ENCODE measurements around the gene PNPLA8.
A peak's percentile ranks its signal among the peaks of the same experiment; 100 is the strongest.

Gene PNPLA8

DNA sequence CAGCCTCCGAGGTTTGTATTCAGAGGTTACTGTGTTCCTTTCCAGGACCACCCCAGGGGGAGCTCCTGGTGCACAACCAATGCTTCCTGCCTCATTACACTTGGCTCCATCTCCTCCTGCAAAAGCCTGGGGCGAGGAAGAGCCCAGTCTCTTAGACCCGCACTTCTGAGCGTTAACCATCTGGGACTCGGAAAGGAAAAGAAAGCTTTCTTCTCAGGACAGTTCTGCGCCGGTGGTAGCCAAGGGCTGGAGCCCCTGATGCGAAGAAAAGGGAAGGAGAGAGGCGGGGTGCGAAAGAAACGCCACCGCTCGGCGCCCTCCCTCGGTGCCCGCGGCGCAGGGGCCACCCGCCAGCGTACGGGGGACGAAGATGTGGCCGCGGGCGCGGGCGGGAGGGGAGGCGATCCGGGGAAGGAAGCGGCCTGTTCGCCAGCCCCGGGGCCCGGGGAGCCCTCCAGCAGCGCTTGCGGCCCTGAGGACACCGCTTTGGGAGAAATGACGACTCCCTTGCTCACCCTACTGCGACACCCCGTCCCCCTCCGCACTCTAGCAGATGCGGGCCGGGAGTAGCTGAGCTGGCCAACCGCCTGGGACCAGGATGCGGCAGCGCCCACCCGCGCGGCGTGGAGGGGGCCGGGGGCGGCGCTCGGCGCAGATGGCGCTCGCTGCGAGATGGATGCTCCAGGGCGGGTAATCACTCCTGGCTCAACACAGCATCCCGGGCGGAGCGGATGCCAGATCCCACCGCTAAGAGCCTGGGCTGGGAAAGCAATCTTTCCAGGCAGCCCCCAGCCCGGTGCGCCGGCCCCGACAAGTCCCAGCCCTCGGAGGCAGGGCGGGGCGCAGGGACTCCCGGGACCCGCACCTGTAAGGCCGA is 71.0 kb downstream of the PNPLA8 start:
- Histone ChIP-seq H3K9me3 (ENCODE audit: control insufficient read depth, low read length) (no peaks in the 10 kb centered on the region), H3K4me3 (ENCODE audit: low read length) (peak overlapping the region; percentile 87), H3K4me1 (ENCODE audit: control insufficient read depth, insufficient read depth, low read length) (peaks cover 41% of the 10 kb centered on the region), H3K9ac (ENCODE audit: low read length) (peak overlapping the region; percentile 97), H3K27me3 (replicated peaks; ENCODE audit: control insufficient read depth, insufficient read depth, low read length) (no peaks in the 10 kb centered on the region), H3K36me3 (ENCODE audit: control insufficient read depth, insufficient read depth, low read length, severe bottlenecking) (no peaks in the 10 kb centered on the region)
- peak; percentile 45 for DNase-seq (ENCODE audit: low read depth)

DNA sequence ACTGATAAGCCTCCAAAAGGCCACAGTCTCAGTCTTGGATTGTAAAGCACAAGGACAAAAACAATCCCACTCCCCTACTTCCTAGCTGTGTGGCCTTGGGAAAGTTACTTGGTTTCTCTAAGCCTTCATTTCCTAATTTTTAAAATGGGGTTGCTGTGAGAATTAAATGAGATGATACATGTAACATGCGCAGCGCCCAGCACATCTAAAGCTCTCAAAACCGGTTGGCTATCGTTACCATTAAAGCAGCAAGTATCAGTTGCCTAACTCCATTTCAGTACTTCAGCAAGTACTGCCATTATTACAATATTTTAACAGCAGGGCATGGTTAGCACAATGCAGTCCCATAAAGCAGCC is 71.6 kb downstream of the PNPLA8 start:
- Histone ChIP-seq H3K27me3 (replicated peaks; ENCODE audit: control insufficient read depth, insufficient read depth, low read length) (no peaks in the 10 kb centered on the region), H3K4me3 (ENCODE audit: low read length) (peak overlapping the region; percentile 87)

DNA sequence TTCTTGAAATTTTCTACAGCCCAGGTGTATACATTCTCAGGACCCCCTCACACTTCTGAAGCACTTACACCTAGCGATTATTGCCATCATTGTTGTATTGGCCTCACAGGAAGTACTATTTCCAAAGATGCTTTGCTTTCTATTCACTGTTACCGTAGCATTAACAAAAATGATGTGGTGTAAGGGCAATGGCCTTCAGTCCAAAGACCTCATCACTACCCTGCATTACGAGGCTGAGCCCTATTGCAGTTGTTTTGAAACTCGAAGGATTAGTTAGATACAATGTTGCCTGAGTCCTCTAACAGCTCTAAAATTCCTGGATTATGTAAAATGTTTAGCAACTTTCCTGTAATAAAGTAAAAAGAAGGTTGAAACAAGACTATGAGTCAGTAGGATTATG is 72.6 kb downstream of the PNPLA8 start:
- peak overlapping the region; percentile 97 for H3K9ac ChIP-seq (ENCODE audit: low read length)
- H3K9me3 ChIP-seq (ENCODE audit: control insufficient read depth, low read length): no peaks in the 10 kb centered on the region
- H3K36me3 ChIP-seq (ENCODE audit: control insufficient read depth, insufficient read depth, low read length, severe bottlenecking): no peaks in the 10 kb centered on the region
- H3K4me3 ChIP-seq (ENCODE audit: low read length): peak overlapping the region; percentile 87
- H3K27me3 ChIP-seq (replicated peaks; ENCODE audit: control insufficient read depth, insufficient read depth, low read length): no peaks in the 10 kb centered on the region
- H3K4me1 ChIP-seq (ENCODE audit: control insufficient read depth, insufficient read depth, low read length): peaks cover 49% of the 10 kb centered on the region
- no peak for DNase-seq (ENCODE audit: low read depth)

More for the DNA sequence above, 71.6 kb downstream of the PNPLA8 start:
- Histone ChIP-seq H3K9me3 (ENCODE audit: control insufficient read depth, low read length) (no peaks in the 10 kb centered on the region), H3K9ac (ENCODE audit: low read length) (peak overlapping the region; percentile 97), H3K4me1 (ENCODE audit: control insufficient read depth, insufficient read depth, low read length) (peaks cover 39% of the 10 kb centered on the region), H3K36me3 (ENCODE audit: control insufficient read depth, insufficient read depth, low read length, severe bottlenecking) (no peaks in the 10 kb centered on the region)
- no peak for DNase-seq (ENCODE audit: low read depth)

- DNase-seq (ENCODE audit: low read depth): peak; percentile 54
- H3K4me3 ChIP-seq (ENCODE audit: low read length): peak overlapping the region; percentile 87
- H3K36me3 ChIP-seq (ENCODE audit: control insufficient read depth, insufficient read depth, low read length, severe bottlenecking): no peaks in the 10 kb centered on the region
- H3K9me3 ChIP-seq (ENCODE audit: control insufficient read depth, low read length): no peaks in the 10 kb centered on the region
- peaks cover 51% of the 10 kb centered on the region for H3K4me1 ChIP-seq (ENCODE audit: control insufficient read depth, insufficient read depth, low read length)
- no peaks in the 10 kb centered on the region for H3K27me3 ChIP-seq (replicated peaks; ENCODE audit: control insufficient read depth, insufficient read depth, low read length)
- peak overlapping the region; percentile 97 for H3K9ac ChIP-seq (ENCODE audit: low read length)
Measured at GRCh38 chr7:108452707-108453106, 73.2 kb downstream of the PNPLA8 start.

GRCh38 chr7:108451296-108451848 is 74.6 kb downstream of the PNPLA8 start:
- H3K27me3 ChIP-seq (replicated peaks; ENCODE audit: control insufficient read depth, insufficient read depth, low read length): no peaks in the 10 kb centered on the region
- no peaks in the 10 kb centered on the region for H3K9me3 ChIP-seq (ENCODE audit: control insufficient read depth, low read length)
- DNase-seq (ENCODE audit: low read depth): no peak
- peaks cover 47% of the 10 kb centered on the region for H3K4me1 ChIP-seq (ENCODE audit: control insufficient read depth, insufficient read depth, low read length)
- H3K4me3 ChIP-seq (ENCODE audit: low read length): no peak overlapping the region
- H3K9ac ChIP-seq (ENCODE audit: low read length): no peak overlapping the region
- no peaks in the 10 kb centered on the region for H3K36me3 ChIP-seq (ENCODE audit: control insufficient read depth, insufficient read depth, low read length, severe bottlenecking)

DNA sequence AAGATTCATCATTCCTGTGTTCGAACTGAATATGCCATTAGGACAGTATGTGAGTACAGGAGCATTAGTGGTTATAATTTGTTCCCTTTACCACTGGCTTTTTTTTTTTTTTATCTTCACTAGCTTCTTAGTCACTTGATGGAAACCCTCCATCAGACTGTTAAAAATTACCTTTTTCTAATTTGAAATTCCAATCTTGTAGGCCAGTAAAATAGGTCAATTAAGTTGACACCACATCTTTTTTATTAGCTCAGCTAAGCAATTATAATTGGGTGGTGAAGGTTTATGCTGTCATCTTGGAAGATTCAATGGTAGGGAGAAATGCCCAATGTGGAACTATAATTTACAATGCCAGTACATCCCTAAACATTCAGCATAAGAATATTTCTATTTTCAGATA is 75.8 kb downstream of the PNPLA8 start:
- no peak overlapping the region for H3K9ac ChIP-seq (ENCODE audit: low read length)
- DNase-seq (ENCODE audit: low read depth): no peak
- H3K4me1 ChIP-seq (ENCODE audit: control insufficient read depth, insufficient read depth, low read length): peaks cover 54% of the 10 kb centered on the region
- H3K4me3 ChIP-seq (ENCODE audit: low read length): no peak overlapping the region
- H3K36me3 ChIP-seq (ENCODE audit: control insufficient read depth, insufficient read depth, low read length, severe bottlenecking): no peaks in the 10 kb centered on the region
- H3K9me3 ChIP-seq (ENCODE audit: control insufficient read depth, low read length): no peaks in the 10 kb centered on the region
- H3K27me3 ChIP-seq (replicated peaks; ENCODE audit: control insufficient read depth, insufficient read depth, low read length): no peaks in the 10 kb centered on the region

DNA sequence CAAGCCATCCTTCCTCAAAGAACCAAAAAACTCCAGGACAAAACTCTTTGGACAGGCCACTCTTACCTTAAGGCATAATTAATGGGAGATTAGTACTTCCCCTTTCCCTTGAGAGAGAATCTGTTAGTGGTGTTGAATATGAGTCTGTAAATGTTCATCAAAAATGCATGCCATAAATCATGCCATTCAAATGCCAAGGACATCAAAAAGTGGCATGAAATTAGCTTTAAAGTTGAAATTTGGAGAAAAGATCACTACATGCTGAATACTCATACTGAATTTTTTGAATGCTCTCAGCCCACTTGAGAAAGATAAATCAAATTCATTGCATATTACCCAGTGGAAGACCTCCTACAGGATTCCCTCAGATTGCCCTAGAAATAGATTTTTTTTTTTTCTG is 76.4 kb downstream of the PNPLA8 start:
- no peak overlapping the region for H3K4me3 ChIP-seq (ENCODE audit: low read length)
- H3K27me3 ChIP-seq (replicated peaks; ENCODE audit: control insufficient read depth, insufficient read depth, low read length): no peaks in the 10 kb centered on the region
- no peaks in the 10 kb centered on the region for H3K36me3 ChIP-seq (ENCODE audit: control insufficient read depth, insufficient read depth, low read length, severe bottlenecking)
- DNase-seq (ENCODE audit: low read depth): no peak
- H3K9me3 ChIP-seq (ENCODE audit: control insufficient read depth, low read length): no peaks in the 10 kb centered on the region
- H3K9ac ChIP-seq (ENCODE audit: low read length): peak overlapping the region; percentile 54
- H3K4me1 ChIP-seq (ENCODE audit: control insufficient read depth, insufficient read depth, low read length): peaks cover 54% of the 10 kb centered on the region

- Histone ChIP-seq H3K27me3 (replicated peaks; ENCODE audit: control insufficient read depth, insufficient read depth, low read length) (no peaks in the 10 kb centered on the region), H3K36me3 (ENCODE audit: control insufficient read depth, insufficient read depth, low read length, severe bottlenecking) (peaks cover 5% of the 10 kb centered on the region), H3K9ac (ENCODE audit: low read length) (peak overlapping the region; percentile 54), H3K4me1 (ENCODE audit: control insufficient read depth, insufficient read depth, low read length) (peaks cover 49% of the 10 kb centered on the region), H3K9me3 (ENCODE audit: control insufficient read depth, low read length) (no peaks in the 10 kb centered on the region), H3K4me3 (ENCODE audit: low read length) (peak overlapping the region; percentile 31)
- DNase-seq (ENCODE audit: low read depth): no peak
Measured at GRCh38 chr7:108448584-108449505, 77.1 kb downstream of the PNPLA8 start.

DNA sequence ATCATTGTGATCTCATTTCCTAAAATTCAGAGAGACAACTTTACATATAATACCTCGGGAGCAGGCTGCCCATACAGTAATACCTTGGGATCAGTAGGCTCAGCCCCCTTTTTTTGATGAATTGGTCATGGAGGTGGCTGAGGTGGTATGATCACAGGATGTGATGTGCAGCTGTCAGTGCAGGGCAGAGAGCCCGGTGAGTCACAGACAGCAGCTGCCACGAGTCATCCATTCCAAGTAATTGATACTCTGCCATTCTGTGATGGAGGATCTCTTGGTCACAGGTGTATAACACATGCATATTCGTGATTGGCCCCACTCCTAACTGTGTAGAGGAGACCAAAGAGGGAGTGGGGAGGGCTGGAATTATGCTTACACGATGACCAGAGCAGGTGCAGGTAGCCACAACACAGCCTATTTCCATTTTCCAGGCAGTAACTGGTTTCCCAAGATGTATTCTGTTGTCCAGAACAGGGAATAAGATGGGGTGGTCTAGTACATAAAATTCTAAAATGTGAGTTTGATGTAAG is 83.8 kb downstream of the PNPLA8 start:
- H3K27me3 ChIP-seq (replicated peaks; ENCODE audit: control insufficient read depth, insufficient read depth, low read length): no peaks in the 10 kb centered on the region
- H3K9me3 ChIP-seq (ENCODE audit: control insufficient read depth, low read length): no peaks in the 10 kb centered on the region
- no peak for DNase-seq (ENCODE audit: low read depth)
- H3K9ac ChIP-seq (ENCODE audit: low read length): no peak overlapping the region
- H3K4me1 ChIP-seq (ENCODE audit: control insufficient read depth, insufficient read depth, low read length): peaks cover 22% of the 10 kb centered on the region
- no peak overlapping the region for H3K4me3 ChIP-seq (ENCODE audit: low read length)
- H3K36me3 ChIP-seq (ENCODE audit: control insufficient read depth, insufficient read depth, low read length, severe bottlenecking): peaks cover 17% of the 10 kb centered on the region

- H3K4me3 ChIP-seq (ENCODE audit: low read length): no peak overlapping the region
- H3K9me3 ChIP-seq (ENCODE audit: control insufficient read depth, low read length): no peaks in the 10 kb centered on the region
- no peak for DNase-seq (ENCODE audit: low read depth)
- peaks cover 22% of the 10 kb centered on the region for H3K4me1 ChIP-seq (ENCODE audit: control insufficient read depth, insufficient read depth, low read length)
- H3K9ac ChIP-seq (ENCODE audit: low read length): no peak overlapping the region
- peaks cover 17% of the 10 kb centered on the region for H3K36me3 ChIP-seq (ENCODE audit: control insufficient read depth, insufficient read depth, low read length, severe bottlenecking)
- no peaks in the 10 kb centered on the region for H3K27me3 ChIP-seq (replicated peaks; ENCODE audit: control insufficient read depth, insufficient read depth, low read length)
Measured at GRCh38 chr7:108441392-108441955, 84.5 kb downstream of the PNPLA8 start.

Data from adipocyte (in vitro differentiated cells).